Myocyte (in vitro differentiated cells): ENCODE measurements around the gene RAB15. TPM values are rescaled to one million over a fixed set of nuclear protein-coding genes. Genes with fewer than 3 reads are reported as not detected.

Experiments used
- DNase-seq: peaks from one replicate; pipeline ENCODE4 v3.0.0-alpha.2; 2012; ENCODE audit warnings: low read depth
- total RNA-seq: library from RNA; depleted of rRNA; stranded (reverse); fragments of >200 nt; gene quantifications from 2 replicates; pipeline ENCODE4 v1.2.3, GENCODE V29; 2014

RAB15 gene
- total RNA-seq, 1 donor from 2014 or later, result 93.6 TPM

- DNase-seq, result no peak
These were observed 18.8 kb upstream of the RAB15 start for GRCh38 chr14:64990939-64991338.

GRCh38 chr14:64990296-64990695 lies 18.2 kb upstream of the RAB15 start:
- no peak for DNase-seq

GRCh38 chr14:64987438-64987767 lies 15.3 kb upstream of the RAB15 start:
- DNase-seq, result no peak

GRCh38 chr14:64986648-64987437 lies 14.7 kb upstream of the RAB15 start, which contains the start of gene FNTB:
Gene FNTB (plus strand): TSS chr14:64986895. CDS start chr14:64986954, 59 bp downstream.
- DNase-seq, result peak; percentile 98

- DNase-seq, result peak; percentile 74
These were observed 11.5 kb upstream of the RAB15 start for GRCh38 chr14:64983439-64984310.

- peak; percentile 85 for DNase-seq
These were observed 7.4 kb upstream of the RAB15 start for GRCh38 chr14:64979336-64980074.

GRCh38 chr14:64974563-64974962 lies 2.4 kb upstream of the RAB15 start:
- no peak for DNase-seq

- DNase-seq, result no peak
These were observed 1.7 kb upstream of the RAB15 start for GRCh38 chr14:64973826-64974225.

GRCh38 chr14:64973026-64973442 lies 898 bp upstream of the RAB15 start:
- no peak for DNase-seq

- DNase-seq, result peak; percentile 17
These were observed 619 bp downstream of the RAB15 start for GRCh38 chr14:64971491-64971942.

- DNase-seq, result peak; percentile 96
These were observed 1.2 kb downstream of the RAB15 start for GRCh38 chr14:64970776-64971477.

GRCh38 chr14:64970041-64970440 lies 2.1 kb downstream of the RAB15 start:
- DNase-seq, result peak; percentile 92

- peak; percentile 81 for DNase-seq
These were observed 3.5 kb downstream of the RAB15 start for GRCh38 chr14:64968651-64969050.

GRCh38 chr14:64968167-64968566 lies 4.0 kb downstream of the RAB15 start:
- DNase-seq, result peak; percentile 20

GRCh38 chr14:64966976-64967375 lies 5.2 kb downstream of the RAB15 start:
- no peak for DNase-seq

GRCh38 chr14:64965356-64966000 lies 6.7 kb downstream of the RAB15 start:
- no peak for DNase-seq

GRCh38 chr14:64963611-64964010 lies 8.5 kb downstream of the RAB15 start:
- DNase-seq, result no peak

GRCh38 chr14:64960762-64961276 lies 11.3 kb downstream of the RAB15 start:
- DNase-seq, result peak; percentile 76

GRCh38 chr14:64958743-64959142 lies 13.4 kb downstream of the RAB15 start:
- DNase-seq, result no peak

GRCh38 chr14:64958201-64958600 lies 13.9 kb downstream of the RAB15 start:
- DNase-seq, result no peak
